Sigmoid colon (tissue), 7 donors: Measurements from ENCODE around the gene SLC10A2. TPM values are rescaled to one million over a fixed set of nuclear protein-coding genes. Genes with fewer than 3 reads are reported as not detected.

ENCODE experiments used
- DNase-seq: peaks from one replicate; pipeline ENCODE4 v3.0.0-alpha.2; 2019
- H3K27ac ChIP-seq, 4 donors: fragments of 200-600 bp; sonication (generic); one replicate each; pipeline ENCODE4 v1.5.1; 2016 to 2019; ENCODE audit warnings: mild to moderate bottlenecking in 1 of 4
- H3K27me3 ChIP-seq, 3 donors: fragments of 200-600 bp; sonication (generic); one replicate each; pipeline ENCODE4 v1.5.1; 2019; ENCODE audit warnings: mild to moderate bottlenecking in 1 of 3
- H3K36me3 ChIP-seq, 4 donors: fragments of 200-600 bp; sonication (generic); one replicate each; pipeline ENCODE4 v1.5.1; 2016 to 2019
- H3K4me1 ChIP-seq, 4 donors: fragments of 200-600 bp; sonication (generic); one replicate each; pipeline ENCODE4 v1.5.1; 2017 to 2019
- H3K4me3 ChIP-seq, 4 donors: fragments of 200-600 bp; sonication (generic); one replicate each; pipeline ENCODE4 v1.5.1; 2017 to 2019; ENCODE audit warnings: mild to moderate bottlenecking in 2 of 4, moderate library complexity in 1 of 4
- H3K9me3 ChIP-seq, 4 donors: fragments of 200-600 bp in 3 of 4; sonication (generic) in 3 of 4; one replicate each; pipeline versions ENCODE4 v1.5.1 to v1.6.1; 2013 to 2019
- EP300 ChIP-seq, 4 donors: sonication (generic); formaldehyde crosslinking; IDR thresholded peaks; one replicate each; pipeline ENCODE4 v1.6.1; 2017; ENCODE audit warnings: antibody characterized with exemption in 4 of 4
- POLR2A ChIP-seq, 2 donors: fragments of 450-650 bp; IDR thresholded peaks; one replicate each; pipeline ENCODE4 v1.6.1; 2016; ENCODE audit warnings: antibody characterized with exemption in 2 of 2, mild to moderate bottlenecking in 2 of 2, moderate library complexity in 2 of 2
- POLR2AphosphoS5 ChIP-seq, 4 donors: sonication (generic); formaldehyde crosslinking; IDR thresholded peaks; one replicate each; pipeline ENCODE4 v1.6.1; 2017; ENCODE audit warnings: antibody characterized with exemption in 4 of 4
- WGBS, 2 donors: extraction: QIAGEN DNeasy Blood & Tissue Kit; methylation state at CpG; one replicate each; pipeline ENCODE4 v1.1.7; 2013; 5-methylcytosine and 5-hydroxymethylcytosine counted together
- intact Hi-C: fragments of 100-400 bp; cut with DNase I; formaldehyde crosslinking; loops from one replicate; pipeline ENCODE4 v1.15.1; 2023
- polyA plus RNA-seq, 3 donors: library from polyadenylated mRNA; stranded (reverse); fragments of 200-250 nt; gene quantifications; one replicate each; pipeline ENCODE4 v1.2.3, GENCODE V29; 2013
- total RNA-seq, 4 donors: library from RNA; depleted of rRNA; stranded (reverse); fragments of >200 nt; gene quantifications; one replicate each; pipeline ENCODE4 v1.1.0, GENCODE V29; 2016
- TF ChIP-seq, protein P1 (sequence below), 4 experiments: fragments of 450-650 bp in 3 of 4; fragments of 200-600 bp in 1 of 4; IDR thresholded peaks; one replicate each; pipeline ENCODE4 v1.5.1; 2016 to 2019; ENCODE audit warnings: antibody characterized with exemption in 4 of 4, mild to moderate bottlenecking in 3 of 4, moderate library complexity in 2 of 4
- donor health status: healthy with polysubstance abuse.
- donor health status: Bipolar disorder and iron deficiency.
- donor health status: healthy.

The SLC10A2 gene
- total and polyA plus RNA-seq, 7 donors, result 0.29 TPM; not detected in 6

GRCh38 chr13:103040006-103040405 is 26.2 kb downstream of the SLC10A2 start:
- WGBS, 2 donors, result 63 to 85% methylated on average over 1 of the region's 1 CpG
- no peak for DNase-seq
- Histone ChIP-seq H3K27ac (no peak overlapping the region), H3K4me1 (no peaks in the 10 kb centered on the region), H3K27me3 (no peaks in the 10 kb centered on the region), H3K9me3 (no peaks in the 10 kb centered on the region), H3K4me3 (no peak overlapping the region), H3K36me3 (no peaks in the 10 kb centered on the region)
- TF ChIP-seq, protein P1, sequence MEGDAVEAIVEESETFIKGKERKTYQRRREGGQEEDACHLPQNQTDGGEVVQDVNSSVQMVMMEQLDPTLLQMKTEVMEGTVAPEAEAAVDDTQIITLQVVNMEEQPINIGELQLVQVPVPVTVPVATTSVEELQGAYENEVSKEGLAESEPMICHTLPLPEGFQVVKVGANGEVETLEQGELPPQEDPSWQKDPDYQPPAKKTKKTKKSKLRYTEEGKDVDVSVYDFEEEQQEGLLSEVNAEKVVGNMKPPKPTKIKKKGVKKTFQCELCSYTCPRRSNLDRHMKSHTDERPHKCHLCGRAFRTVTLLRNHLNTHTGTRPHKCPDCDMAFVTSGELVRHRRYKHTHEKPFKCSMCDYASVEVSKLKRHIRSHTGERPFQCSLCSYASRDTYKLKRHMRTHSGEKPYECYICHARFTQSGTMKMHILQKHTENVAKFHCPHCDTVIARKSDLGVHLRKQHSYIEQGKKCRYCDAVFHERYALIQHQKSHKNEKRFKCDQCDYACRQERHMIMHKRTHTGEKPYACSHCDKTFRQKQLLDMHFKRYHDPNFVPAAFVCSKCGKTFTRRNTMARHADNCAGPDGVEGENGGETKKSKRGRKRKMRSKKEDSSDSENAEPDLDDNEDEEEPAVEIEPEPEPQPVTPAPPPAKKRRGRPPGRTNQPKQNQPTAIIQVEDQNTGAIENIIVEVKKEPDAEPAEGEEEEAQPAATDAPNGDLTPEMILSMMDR (IDR thresholded peaks at IDR 0.05), result no peak
- TF ChIP-seq EP300 (IDR thresholded peaks at IDR 0.05), result no peak
- no peak for TF ChIP-seq POLR2A (IDR thresholded peaks at IDR 0.05)
- no peak for TF ChIP-seq POLR2AphosphoS5 (IDR thresholded peaks at IDR 0.05)
- intact Hi-C loops, result no loop called here

DNA sequence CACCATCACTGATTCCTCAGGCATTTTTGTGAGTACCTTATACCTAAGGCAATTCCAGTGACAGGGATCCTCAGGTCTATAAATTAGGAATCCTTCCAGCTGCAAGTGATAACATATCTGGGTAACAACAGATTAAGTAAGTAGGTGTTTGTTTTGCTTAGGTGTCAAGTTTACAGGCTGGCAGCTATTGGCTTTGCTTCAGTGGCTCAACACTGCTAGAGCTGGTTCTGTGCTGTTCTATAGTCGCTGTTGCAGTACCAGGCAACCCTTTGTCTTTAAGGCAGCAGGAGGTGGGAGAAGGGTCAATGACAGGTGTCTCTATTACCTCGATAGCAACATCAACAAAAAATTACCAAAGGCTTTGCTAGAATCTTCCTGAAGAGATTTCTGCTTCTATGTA is 27.0 kb downstream of the SLC10A2 start:
- intact Hi-C loops, result no loop called here
- H3K36me3 ChIP-seq, result no peaks in the 10 kb centered on the region
- H3K27ac ChIP-seq, result no peak overlapping the region
- WGBS, 2 donors, result 45 to 64% methylated on average over 2 of the region's 2 CpGs
- TF ChIP-seq, protein P1 (IDR thresholded peaks at IDR 0.05), result no peak
- TF ChIP-seq EP300 (IDR thresholded peaks at IDR 0.05) (no peak), POLR2A (IDR thresholded peaks at IDR 0.05) (no peak), POLR2AphosphoS5 (IDR thresholded peaks at IDR 0.05) (no peak)
- H3K9me3 ChIP-seq, result no peaks in the 10 kb centered on the region
- H3K4me3 ChIP-seq, result no peak overlapping the region
- H3K4me1 ChIP-seq, result no peaks in the 10 kb centered on the region
- H3K27me3 ChIP-seq, result no peaks in the 10 kb centered on the region
- no peak for DNase-seq

- WGBS, 2 donors, result 28 to 80% methylated on average over 1 of the region's 1 CpG
- H3K4me3 ChIP-seq, result no peak overlapping the region
- no peaks in the 10 kb centered on the region for H3K27me3 ChIP-seq
- TF ChIP-seq POLR2A (IDR thresholded peaks at IDR 0.05) (no peak), POLR2AphosphoS5 (IDR thresholded peaks at IDR 0.05) (no peak), EP300 (IDR thresholded peaks at IDR 0.05) (no peak)
- TF ChIP-seq, protein P1 (IDR thresholded peaks at IDR 0.05), result no peak
- H3K36me3 ChIP-seq, result no peaks in the 10 kb centered on the region
- DNase-seq, result no peak
- intact Hi-C loops, result no loop called here
- H3K27ac ChIP-seq, result no peak overlapping the region
- H3K9me3 ChIP-seq, result no peaks in the 10 kb centered on the region
- no peaks in the 10 kb centered on the region for H3K4me1 ChIP-seq
These were observed 29.9 kb downstream of the SLC10A2 start for GRCh38 chr13:103036268-103036667.

- H3K36me3 ChIP-seq, result no peaks in the 10 kb centered on the region
- no peaks in the 10 kb centered on the region for H3K9me3 ChIP-seq
- no peak overlapping the region for H3K27ac ChIP-seq
- TF ChIP-seq, protein P1 (IDR thresholded peaks at IDR 0.05), result no peak
- TF ChIP-seq POLR2AphosphoS5 (IDR thresholded peaks at IDR 0.05), result no peak
- no peak for TF ChIP-seq EP300 (IDR thresholded peaks at IDR 0.05)
- no peak for TF ChIP-seq POLR2A (IDR thresholded peaks at IDR 0.05)
- no peak for DNase-seq
- intact Hi-C loops, result no loop called here
- no peak overlapping the region for H3K4me3 ChIP-seq
- H3K4me1 ChIP-seq, result no peaks in the 10 kb centered on the region
- 51 to 69% methylated on average over 2 of the region's 2 CpGs for WGBS, 2 donors
- H3K27me3 ChIP-seq, result no peaks in the 10 kb centered on the region
These were observed 32.2 kb downstream of the SLC10A2 start for GRCh38 chr13:103033999-103034398.

GRCh38 chr13:103031332-103031873 is 34.8 kb downstream of the SLC10A2 start:
- WGBS, 2 donors, result 20 to 40% methylated on average over 2 of the region's 2 CpGs
- Histone ChIP-seq H3K9me3 (no peaks in the 10 kb centered on the region), H3K27me3 (no peaks in the 10 kb centered on the region), H3K4me3 (no peak overlapping the region), H3K27ac (no peak overlapping the region), H3K4me1 (no peaks in the 10 kb centered on the region), H3K36me3 (no peaks in the 10 kb centered on the region)
- no peak for DNase-seq
- intact Hi-C loops, result no loop called here
- no peak for TF ChIP-seq EP300 (IDR thresholded peaks at IDR 0.05)
- TF ChIP-seq POLR2A (IDR thresholded peaks at IDR 0.05), result no peak
- no peak for TF ChIP-seq POLR2AphosphoS5 (IDR thresholded peaks at IDR 0.05)
- TF ChIP-seq, protein P1 (IDR thresholded peaks at IDR 0.05), result no peak
